B cell (primary cell): ENCODE measurements around the gene TTLL8. TPM values are rescaled to one million over a fixed set of nuclear protein-coding genes. Genes with fewer than 3 reads are reported as not detected.

ENCODE experiments used
- ATAC-seq: fragments of 200-7000 bp; cut with Tn5 transposase; one replicate; pipeline ENCODE4 v1.10.0; 2021; ENCODE audit warnings: low read depth, mild to moderate bottlenecking, moderate number of reproducible peaks, moderate library complexity
- CTCF ChIA-PET: fragments of 350-600 bp; sonication (Branson Sonifier 250); formaldehyde crosslinking; loops from one replicate; lab custom pipeline; 2021; ENCODE audit warnings: antibody characterized with exemption, inconsistent platforms; lab: Charles Lee
- POLR2A ChIA-PET: fragments of 350-600 bp; sonication (Branson Sonifier 250); formaldehyde crosslinking; loops from one replicate; lab custom pipeline; 2021; ENCODE audit warnings: antibody characterized with exemption; lab: Charles Lee
- DNase-seq: peaks from one replicate; pipeline ENCODE4 v3.0.0; 2013
- H2AFZ ChIP-seq: 2 replicates; pipeline ENCODE4 v1.6.1; 2012; ENCODE audit warnings: mild to moderate bottlenecking, low read depth, low read length; ENCODE audit not compliant: insufficient read depth, poor library complexity, severe bottlenecking
- H3K27ac ChIP-seq, 2 donors: 1 replicate in 1 of 2; 2 replicates in 1 of 2; pipeline ENCODE4 v1.5.1; 2012 to 2013; ENCODE audit warnings: low read length in 2 of 2, mild to moderate bottlenecking in 2 of 2, moderate library complexity in 1 of 2
- H3K27me3 ChIP-seq, 4 experiments: fragments of 200-600 bp in 1 of 4; sonication (generic) in 1 of 4; replicated peaks in 1 of 4; 1 replicate in 2 of 4; 2 replicates in 2 of 4; pipeline versions ENCODE4 v1.6.1 to v1.7.0; 2013 to 2016; ENCODE audit warnings: low read length in 3 of 4, mild to moderate bottlenecking in 2 of 4, mixed read lengths in 1 of 4, moderate library complexity in 1 of 4; ENCODE audit not compliant: insufficient read depth in 4 of 4, control insufficient read depth in 3 of 4; ENCODE audit errors: control extremely low read depth in 1 of 4
- H3K36me3 ChIP-seq, 2 experiments: replicated peaks in 1 of 2; 1 replicate in 1 of 2; 2 replicates in 1 of 2; pipeline versions ENCODE4 v1.6.1 to v1.7.1; 2013; ENCODE audit warnings: low read length in 1 of 2; ENCODE audit not compliant: insufficient read depth in 2 of 2, control insufficient read depth in 1 of 2; ENCODE audit errors: control extremely low read depth in 1 of 2, extremely low read depth in 1 of 2
- H3K4me1 ChIP-seq, 2 donors: fragments of 200-600 bp in 1 of 2; sonication (generic) in 1 of 2; 1 replicate in 1 of 2; 2 replicates in 1 of 2; pipeline versions ENCODE4 v1.5.1 to v1.6.1; 2013 to 2017; ENCODE audit warnings: low read length in 2 of 2; ENCODE audit not compliant: control insufficient read depth in 2 of 2, insufficient read depth in 2 of 2
- H3K4me2 ChIP-seq: replicated peaks from 2 replicates; pipeline ENCODE3; 2012; ENCODE audit warnings: mild to moderate bottlenecking, low read depth, low read length; ENCODE audit not compliant: poor library complexity, severe bottlenecking
- H3K4me3 ChIP-seq, 5 experiments: fragments of 200-600 bp in 1 of 5; sonication (generic) in 1 of 5; 1 replicate in 3 of 5; 2 replicates in 2 of 5; pipeline versions ENCODE4 v1.5.1 to v1.7.0; 2011 to 2016; ENCODE audit warnings: low read length in 4 of 5, mild to moderate bottlenecking in 4 of 5, low read depth in 2 of 5, control low read depth in 1 of 5, moderate library complexity in 1 of 5; ENCODE audit not compliant: insufficient read depth in 1 of 5; ENCODE audit errors: control extremely low read depth in 1 of 5, extremely low read depth in 1 of 5
- H3K79me2 ChIP-seq: fragments of 200-600 bp; sonication (generic); one replicate; pipeline ENCODE4 v1.6.0; 2016; ENCODE audit warnings: low read length; ENCODE audit not compliant: control insufficient read depth, insufficient read depth
- H3K9ac ChIP-seq: fragments of 200-600 bp; sonication (generic); 2 replicates; pipeline ENCODE4 v1.6.1; 2017; ENCODE audit warnings: mild to moderate bottlenecking, low read length, moderate library complexity
- H3K9me3 ChIP-seq, 3 donors: one replicate each; pipeline versions ENCODE4 v1.6.1 to v1.7.1; 2013; ENCODE audit warnings: low read length in 2 of 3; ENCODE audit not compliant: control insufficient read depth in 2 of 3, insufficient read depth in 1 of 3; ENCODE audit errors: control extremely low read depth in 1 of 3
- H4K20me1 ChIP-seq: 2 replicates; pipeline ENCODE4 v1.6.0; 2012; ENCODE audit warnings: mild to moderate bottlenecking, low read length; ENCODE audit not compliant: insufficient read depth, control insufficient read depth, poor library complexity, severe bottlenecking
- H3K27ac Mint-ChIP-seq: one replicate; pipeline ENCODE4 v1.8.0; 2021; ENCODE audit warnings: mixed read lengths
- H3K27me3 Mint-ChIP-seq: one replicate; pipeline ENCODE4 v1.8.0; 2021; ENCODE audit warnings: mixed read lengths
- H3K4me1 Mint-ChIP-seq: one replicate; pipeline ENCODE4 v1.8.0; 2021; ENCODE audit warnings: mixed read lengths
- H3K4me3 Mint-ChIP-seq: one replicate; pipeline ENCODE4 v1.8.0; 2021; ENCODE audit warnings: mixed read lengths
- H3K9me3 Mint-ChIP-seq: one replicate; pipeline ENCODE4 v1.8.0; 2022; ENCODE audit warnings: mixed read lengths; ENCODE audit not compliant: insufficient read depth
- CTCF ChIP-seq: fragments of 200-600 bp; IDR thresholded peaks from one replicate; pipeline ENCODE4 v1.8.0; 2022; ENCODE audit warnings: antibody characterized with exemption, mild to moderate bottlenecking
- EZH2 ChIP-seq: IDR thresholded peaks from 2 replicates; pipeline ENCODE4 v1.6.1; 2012; ENCODE audit warnings: borderline replicate concordance, low read depth, mild to moderate bottlenecking, moderate library complexity, low read length; ENCODE audit not compliant: insufficient read depth, poor library complexity, severe bottlenecking
- WGBS: methylation state at CpG from one replicate; pipeline ENCODE4 v1.1.5; 2013; ENCODE audit warnings: missing lambda C conversion rate; ENCODE audit not compliant: insufficient coverage; 5-methylcytosine and 5-hydroxymethylcytosine counted together
- intact Hi-C: fragments of 100-400 bp; cut with micrococcal nuclease; formaldehyde crosslinking; loops from one replicate; pipeline ENCODE4 v1.10.0; 2022
- polyA plus RNA-seq: library from polyadenylated mRNA; depleted of rRNA; stranded (reverse); fragments of >200 nt; gene quantifications from 2 replicates; pipeline ENCODE4 v1.2.3, GENCODE V29; 2012
- total RNA-seq, 2 donors: library from RNA; stranded (reverse); fragments of 120-200 nt in 1 of 2; gene quantifications; 1 replicate in 1 of 2; 2 replicates in 1 of 2; pipeline versions ENCODE4 v1.2.3 to v1.2.4, GENCODE V29; 2013 to 2022

TTLL8 gene
- total and polyA plus RNA-seq, 2 donors (not counting 1 experiment from before 2014, with no cell fraction given): not detected

- peaks cover 19% of the 10 kb centered on the region for H3K27me3 Mint-ChIP-seq
- 97% methylated on average over 21 of the region's 21 CpGs for WGBS
- no peak overlapping the region for H3K4me3 ChIP-seq
- H3K4me2 ChIP-seq: no peak overlapping the region
- peaks cover 0 to 3% (median 0%) of the 10 kb centered on the region in 3 donors for H3K9me3 ChIP-seq
- no peak overlapping the region for H3K9ac ChIP-seq
- no peaks in the 10 kb centered on the region for H3K79me2 ChIP-seq
- no peak for TF ChIP-seq EZH2
- TF ChIP-seq CTCF: no peak
- ATAC-seq (no peak), DNase-seq (no peak)
- H3K4me3 Mint-ChIP-seq: peak overlapping the region; percentile 61
- H3K36me3 ChIP-seq: no peaks in the 10 kb centered on the region
- no peaks in the 10 kb centered on the region for H4K20me1 ChIP-seq
- peaks cover 0 to 20% (median 6%) of the 10 kb centered on the region in 4 experiments for H3K27me3 ChIP-seq
- CTCF ChIA-PET: no interaction called here
- H3K4me1 ChIP-seq: peaks cover 14 to 25% of the 10 kb centered on the region in 2 donors
- intact Hi-C loops: no loop called here
- no peak overlapping the region for H2AFZ ChIP-seq
- H3K27ac ChIP-seq: no peak overlapping the region
- peaks cover 26% of the 10 kb centered on the region for H3K4me1 Mint-ChIP-seq
- H3K9me3 Mint-ChIP-seq: no peaks in the 10 kb centered on the region
- POLR2A ChIA-PET: no interaction called here
- H3K27ac Mint-ChIP-seq: no peak overlapping the region
Measured at GRCh38 chr22:49997932-49998717, 60.0 kb downstream of the TTLL8 start.

GRCh38 chr22:49997251-49997599 is 60.9 kb downstream of the TTLL8 start:
- WGBS: 63% methylated on average over 4 of the region's 12 CpGs
- Mint-ChIP-seq H3K4me3 (no peak overlapping the region), H3K27ac (no peak overlapping the region), H3K4me1 (peaks cover 31% of the 10 kb centered on the region), H3K27me3 (peaks cover 16% of the 10 kb centered on the region), H3K9me3 (no peaks in the 10 kb centered on the region)
- ChIA-PET CTCF (interaction anchor here (5.6 kb wide), 1 partner anchor 34 kb away, joined by 43 read pairs; no protein-coding TSS in a partner anchor), POLR2A (no interaction called here)
- Histone ChIP-seq H3K9me3 (peaks cover 0 to 4% (median 0%) of the 10 kb centered on the region in 3 donors), H3K9ac (no peak overlapping the region), H3K27ac (no peak overlapping the region), H3K27me3 (peaks cover 0 to 20% (median 6%) of the 10 kb centered on the region in 4 experiments), H4K20me1 (no peaks in the 10 kb centered on the region), H3K36me3 (no peaks in the 10 kb centered on the region), H3K4me2 (no peak overlapping the region), H2AFZ (no peak overlapping the region), H3K79me2 (no peaks in the 10 kb centered on the region), H3K4me3 (no peak overlapping the region), H3K4me1 (peaks cover 18 to 30% of the 10 kb centered on the region in 2 donors)
- TF ChIP-seq CTCF: no peak
- no peak for TF ChIP-seq EZH2
- DNase-seq: no peak
- intact Hi-C loops: no loop called here
- ATAC-seq: no peak
